H9 (cell line): ENCODE data around the gene RBM33. TPM values are rescaled to one million over a fixed set of nuclear protein-coding genes. Genes with fewer than 3 reads are reported as not detected.

Experiments used
- DNase-seq: peaks from one replicate; pipeline ENCODE4 v3.0.0-alpha.2; 2017
- H2AFZ ChIP-seq: one replicate; pipeline ENCODE4 v1.6.1; 2013; ENCODE audit warnings: mild to moderate bottlenecking, low read length, control low read depth, moderate library complexity
- H2AK5ac ChIP-seq: 2 replicates; pipeline ENCODE4 v1.6.1; 2013; ENCODE audit warnings: low read length, control low read depth, mixed read lengths; ENCODE audit not compliant: insufficient read length
- H2BK120ac ChIP-seq: one replicate; pipeline ENCODE4 v1.6.1; 2013; ENCODE audit warnings: low read depth, mild to moderate bottlenecking, low read length, control low read depth, inconsistent platforms; ENCODE audit not compliant: poor library complexity, severe bottlenecking
- H2BK12ac ChIP-seq: 2 replicates; pipeline ENCODE4 v1.6.1; 2013; ENCODE audit warnings: low read length, control low read depth, mixed read lengths, low read depth; ENCODE audit not compliant: insufficient read length
- H2BK15ac ChIP-seq: 2 replicates; pipeline ENCODE4 v1.6.1; 2013; ENCODE audit warnings: low read depth, low read length, control low read depth
- H2BK20ac ChIP-seq: one replicate; pipeline ENCODE4 v1.6.1; 2013; ENCODE audit warnings: low read depth, mild to moderate bottlenecking, low read length, control low read depth, inconsistent platforms; ENCODE audit not compliant: poor library complexity, severe bottlenecking
- H2BK5ac ChIP-seq: 2 replicates; pipeline ENCODE4 v1.6.1; 2013; ENCODE audit warnings: low read length, control low read depth, mixed read lengths; ENCODE audit not compliant: insufficient read length
- H3K14ac ChIP-seq: 2 replicates; pipeline ENCODE4 v1.6.1; 2013; ENCODE audit warnings: low read length, control low read depth; ENCODE audit not compliant: insufficient read depth
- H3K18ac ChIP-seq: 2 replicates; pipeline ENCODE4 v1.6.1; 2013; ENCODE audit warnings: low read depth, mild to moderate bottlenecking, mixed read lengths, low read length, control low read depth; ENCODE audit not compliant: insufficient read length
- H3K23ac ChIP-seq: 2 replicates; pipeline ENCODE4 v1.6.1; 2013; ENCODE audit warnings: low read length, control low read depth, mixed read lengths, low read depth; ENCODE audit not compliant: insufficient read length
- H3K23me2 ChIP-seq: 2 replicates; pipeline ENCODE4 v1.6.1; 2013; ENCODE audit warnings: low read depth, mild to moderate bottlenecking, mixed read lengths, low read length, control low read depth; ENCODE audit not compliant: insufficient read length, poor library complexity, severe bottlenecking
- H3K27ac ChIP-seq: 2 replicates; pipeline ENCODE4 v1.5.1; 2013; ENCODE audit warnings: low read length, control low read depth, mixed read lengths, low read depth; ENCODE audit not compliant: insufficient read length
- H3K27me3 ChIP-seq: 2 replicates; pipeline ENCODE4 v1.6.1; 2013; ENCODE audit warnings: low read length, control low read depth, inconsistent platforms; ENCODE audit not compliant: insufficient read depth
- H3K4ac ChIP-seq: 2 replicates; pipeline ENCODE4 v1.6.1; 2013; ENCODE audit warnings: low read depth, mild to moderate bottlenecking, control low read depth, inconsistent platforms, low read length, moderate library complexity
- H3K4me1 ChIP-seq: 2 replicates; pipeline ENCODE4 v1.6.1; 2013; ENCODE audit warnings: low read length, control low read depth, inconsistent platforms; ENCODE audit not compliant: insufficient read depth
- H3K4me2 ChIP-seq: 2 replicates; pipeline ENCODE4 v1.6.1; 2013; ENCODE audit warnings: low read length, control low read depth, mixed read lengths; ENCODE audit not compliant: insufficient read length, insufficient read depth
- H3K56ac ChIP-seq: 2 replicates; pipeline ENCODE4 v1.6.1; 2013; ENCODE audit warnings: low read depth, mild to moderate bottlenecking, mixed read lengths, low read length, control low read depth; ENCODE audit not compliant: insufficient read length
- H3K79me1 ChIP-seq: 2 replicates; pipeline ENCODE4 v1.6.1; 2013; ENCODE audit warnings: low read depth, mild to moderate bottlenecking, moderate library complexity, low read length, control low read depth, inconsistent platforms; ENCODE audit not compliant: insufficient read depth, poor library complexity, severe bottlenecking
- H3K79me2 ChIP-seq: 2 replicates; pipeline ENCODE4 v1.6.1; 2013; ENCODE audit warnings: low read length, control low read depth, inconsistent platforms; ENCODE audit not compliant: insufficient read depth
- H3K9ac ChIP-seq: 2 replicates; pipeline ENCODE4 v1.6.1; 2013; ENCODE audit warnings: low read length, control low read depth, mixed read lengths; ENCODE audit not compliant: insufficient read length; ENCODE audit errors: extremely low read depth
- H3K9me3 ChIP-seq: one replicate; pipeline ENCODE4 v1.6.1; 2013; ENCODE audit warnings: low read depth, low read length, inconsistent platforms; ENCODE audit not compliant: control insufficient read depth
- H3T11ph ChIP-seq: one replicate; pipeline ENCODE4 v1.6.1; 2013; ENCODE audit warnings: mild to moderate bottlenecking, low read length, control low read depth, inconsistent platforms
- H4K20me1 ChIP-seq: one replicate; pipeline ENCODE4 v1.6.1; 2013; ENCODE audit not compliant: control insufficient read depth, insufficient read length, insufficient read depth
- H4K5ac ChIP-seq: 2 replicates; pipeline ENCODE4 v1.6.1; 2013; ENCODE audit warnings: low read depth, mild to moderate bottlenecking, mixed read lengths, low read length, control low read depth; ENCODE audit not compliant: insufficient read length
- H4K8ac ChIP-seq: replicated peaks from 2 replicates; pipeline ENCODE4 v1.6.1; 2013; ENCODE audit warnings: low read length, control low read depth, mixed read lengths, low read depth; ENCODE audit not compliant: insufficient read length
- H4K91ac ChIP-seq: 2 replicates; pipeline ENCODE4 v1.6.1; 2013; ENCODE audit warnings: low read depth, mild to moderate bottlenecking, moderate library complexity, mixed read lengths, low read length, control low read depth; ENCODE audit not compliant: insufficient read length
- H3K27ac Mint-ChIP-seq, 3 experiments: 2 replicates in 2 of 3; 3 replicates in 1 of 3; pipeline ENCODE4 v1.8.0; 2020 to 2021; ENCODE audit warnings: mixed read lengths in 3 of 3, mild to moderate bottlenecking in 1 of 3, moderate library complexity in 1 of 3
- H3K27me3 Mint-ChIP-seq: 2 replicates; pipeline ENCODE4 v1.8.0; 2021; ENCODE audit warnings: low read depth, mild to moderate bottlenecking, moderate library complexity, mixed read lengths
- H3K36me3 Mint-ChIP-seq, 3 experiments: 2 replicates in 2 of 3; 3 replicates in 1 of 3; pipeline ENCODE4 v1.8.0; 2020 to 2021; ENCODE audit warnings: low read depth in 3 of 3, mixed read lengths in 3 of 3; ENCODE audit not compliant: insufficient read depth in 1 of 3
- H3K4me1 Mint-ChIP-seq, 2 experiments: 2 replicates each; pipeline ENCODE4 v1.8.0; 2020; ENCODE audit warnings: mixed read lengths in 2 of 2
- H3K4me3 Mint-ChIP-seq, 2 experiments: 2 replicates in 1 of 2; 3 replicates in 1 of 2; pipeline ENCODE4 v1.8.0; 2020 to 2021; ENCODE audit warnings: mild to moderate bottlenecking in 2 of 2, mixed read lengths in 2 of 2, moderate library complexity in 1 of 2
- H3K9me3 Mint-ChIP-seq, 2 experiments: 2 replicates in 1 of 2; 3 replicates in 1 of 2; pipeline ENCODE4 v1.8.0; 2020; ENCODE audit warnings: mild to moderate bottlenecking in 2 of 2, mixed read lengths in 2 of 2, moderate library complexity in 1 of 2
- CTCF ChIP-seq: fragments of 200-600 bp; sonication (generic); conservative IDR thresholded peaks from 3 replicates; pipeline ENCODE4 v1.8.0; 2021; ENCODE audit warnings: antibody characterized with exemption, mild to moderate bottlenecking
- WGBS: extraction: QIAGEN DNeasy Blood & Tissue Kit; methylation state at CpG from one replicate; pipeline ENCODE4 v1.1.7; 2013; ENCODE audit warnings: missing lambda C conversion rate, low lambda C conversion rate, mixed read lengths; ENCODE audit not compliant: insufficient read length; ENCODE audit errors: extremely low coverage; 5-methylcytosine and 5-hydroxymethylcytosine counted together
- total RNA-seq: library from RNA; stranded (reverse); gene quantifications from 2 replicates; pipeline ENCODE4 v1.2.1, GENCODE V29; 2021

Gene RBM33
- total RNA-seq, 1 experiment from 2014 or later, result 71.3 TPM

DNA sequence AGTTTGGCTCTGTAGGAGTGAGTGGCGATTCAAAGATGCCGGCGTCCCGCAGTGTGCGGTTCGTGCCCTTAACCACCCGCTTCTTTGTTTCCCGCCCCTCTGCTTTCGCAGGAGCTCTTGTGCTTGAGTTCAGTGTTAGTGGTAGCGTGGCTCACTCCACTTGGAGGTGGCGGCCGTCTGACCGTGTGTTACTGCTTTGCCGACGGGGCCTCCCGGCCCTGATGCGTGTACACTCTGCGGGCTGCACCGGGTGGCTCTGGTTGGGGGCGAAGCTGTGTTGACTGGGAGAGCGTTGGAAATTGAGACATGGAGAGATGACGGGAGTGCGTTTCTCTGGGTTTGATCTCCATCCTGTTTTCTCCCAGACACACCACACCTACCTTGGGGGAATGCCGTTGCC, 136.4 kb downstream of the RBM33 start:
- no peak overlapping the region for H2BK20ac ChIP-seq
- Mint-ChIP-seq H3K4me3 (no peak overlapping the region), H3K4me1 (peaks cover 22 to 24% of the 10 kb centered on the region in 2 experiments), H3K36me3 (peaks cover 5 to 52% (median 21%) of the 10 kb centered on the region in 3 experiments; a peak in 6 of 7 replicates), H3K27me3 (peaks cover 8% of the 10 kb centered on the region), H3K27ac (peak overlapping the region in 2 of 3 experiments; percentile 26 to 32; a peak in 2 of 7 replicates), H3K9me3 (no peaks in the 10 kb centered on the region)
- no peaks in the 10 kb centered on the region for H4K20me1 ChIP-seq
- no peak overlapping the region for H2BK120ac ChIP-seq
- no peak overlapping the region for H2BK12ac ChIP-seq
- H3K27me3 ChIP-seq, result no peaks in the 10 kb centered on the region
- H3K79me2 ChIP-seq, result no peaks in the 10 kb centered on the region
- no peak overlapping the region for H3K27ac ChIP-seq
- H4K5ac ChIP-seq, result no peak overlapping the region
- TF ChIP-seq CTCF, result no peak
- H3K23ac ChIP-seq, result no peak overlapping the region
- H3K18ac ChIP-seq, result no peak overlapping the region
- no peak overlapping the region for H3K4ac ChIP-seq
- H3K56ac ChIP-seq, result no peak overlapping the region
- no peaks in the 10 kb centered on the region for H3K4me1 ChIP-seq
- H2BK5ac ChIP-seq, result no peak overlapping the region
- H4K91ac ChIP-seq, result no peak overlapping the region
- no peaks in the 10 kb centered on the region for H3K9me3 ChIP-seq
- H4K8ac ChIP-seq, result no peak overlapping the region
- H2BK15ac ChIP-seq, result no peak overlapping the region
- no peaks in the 10 kb centered on the region for H3K79me1 ChIP-seq
- DNase-seq, result no peak
- no peak overlapping the region for H3K9ac ChIP-seq
- no peak overlapping the region for H2AK5ac ChIP-seq
- H2AFZ ChIP-seq, result no peak overlapping the region
- WGBS, result no CpG with 5 or more reads among the region's 24 CpGs
- H3K23me2 ChIP-seq, result no peaks in the 10 kb centered on the region
- no peak overlapping the region for H3K14ac ChIP-seq
- no peak overlapping the region for H3T11ph ChIP-seq
- no peak overlapping the region for H3K4me2 ChIP-seq
